HuH-7.5 (cell line): ENCODE data around the gene OR52B2.
"Not testable (repeated sequence)": the region's sequence is repeated elsewhere in the genome, so short reads cannot be mapped to it uniquely, and the experiment has no call there.

Source experiments
- DNase-seq: peaks from one replicate; pipeline ENCODE4 v3.0.0; 2011; ENCODE audit warnings: low spot score

OR52B2 gene

DNA sequence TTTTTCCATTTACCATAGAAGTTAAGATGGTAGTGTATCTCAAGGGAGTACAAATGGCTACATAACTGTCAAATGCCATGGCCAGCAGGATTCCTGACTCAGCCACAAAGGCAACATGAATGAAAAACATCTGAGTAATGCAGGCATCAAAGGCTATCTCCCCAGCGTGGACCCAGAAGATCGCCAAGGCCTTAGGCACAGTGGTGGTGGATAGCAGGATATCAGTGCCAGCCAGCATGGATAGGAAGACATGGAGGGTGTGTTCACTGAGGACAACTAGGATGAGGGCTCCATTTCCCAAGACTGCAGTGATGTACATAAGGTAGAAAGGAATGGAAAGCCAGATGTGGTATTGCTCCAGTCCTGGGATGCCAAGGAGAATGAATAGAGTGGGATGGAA lies 18.0 kb downstream of the OR52B2 start:
- DNase-seq: no peak

DNA sequence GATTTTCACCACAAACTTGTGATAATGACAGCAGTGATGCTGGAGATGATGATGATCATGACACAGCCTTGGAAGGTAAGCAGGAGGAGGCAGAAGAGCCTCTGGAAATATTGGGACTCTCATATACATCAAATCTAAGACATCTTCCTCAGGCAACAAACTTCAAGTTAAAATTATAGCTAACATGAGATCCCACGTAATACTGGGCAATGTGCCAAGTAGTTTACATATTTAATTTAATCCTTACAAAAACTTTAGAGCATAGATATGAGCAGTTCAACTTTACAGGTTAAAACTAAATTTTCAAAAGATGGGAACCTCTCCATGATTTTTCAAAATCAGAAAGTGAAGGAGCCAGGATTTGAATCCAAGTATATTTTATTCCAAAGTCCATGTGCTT lies 19.0 kb downstream of the OR52B2 start:
- no peak for DNase-seq

DNA sequence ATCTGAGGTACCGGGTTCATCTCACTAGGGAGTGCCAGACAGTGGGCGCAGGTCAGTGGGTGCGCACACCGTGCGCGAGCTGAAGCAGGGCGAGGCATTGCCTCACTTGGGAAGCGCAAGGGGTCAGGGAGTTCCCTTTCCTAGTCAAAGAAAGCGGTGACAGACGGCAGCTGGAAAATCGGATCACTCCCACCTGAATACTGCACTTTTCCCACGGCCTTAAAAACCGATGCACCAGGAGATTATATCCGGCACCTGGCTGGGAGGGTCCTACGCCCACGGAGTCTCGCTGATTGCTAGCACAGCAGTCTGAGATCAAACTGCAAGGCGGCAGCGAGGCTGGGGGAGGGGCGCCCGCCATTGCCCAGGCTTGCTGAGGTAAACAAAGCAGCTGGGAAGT lies 26.4 kb downstream of the OR52B2 start:
- not testable (repeated sequence) for DNase-seq

DNA sequence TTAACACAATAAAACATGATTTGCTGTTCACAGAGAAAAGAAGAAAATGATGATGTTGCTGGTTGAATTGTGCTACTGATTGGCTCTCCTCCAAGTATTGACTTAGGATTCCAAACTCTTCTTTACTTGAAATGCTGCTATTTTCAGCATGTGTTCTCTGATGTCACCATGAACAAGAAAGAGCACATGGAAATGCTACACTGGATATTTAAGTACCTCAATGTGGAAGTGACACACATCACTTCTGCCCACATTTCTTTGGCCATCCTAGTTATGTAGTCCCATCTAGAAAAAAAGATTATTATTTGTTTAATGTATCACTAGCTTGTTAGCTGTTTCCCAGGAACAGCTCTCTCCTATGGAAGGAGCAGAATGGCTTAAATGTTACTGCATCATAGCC lies 27.2 kb downstream of the OR52B2 start:
- DNase-seq: no peak

DNA sequence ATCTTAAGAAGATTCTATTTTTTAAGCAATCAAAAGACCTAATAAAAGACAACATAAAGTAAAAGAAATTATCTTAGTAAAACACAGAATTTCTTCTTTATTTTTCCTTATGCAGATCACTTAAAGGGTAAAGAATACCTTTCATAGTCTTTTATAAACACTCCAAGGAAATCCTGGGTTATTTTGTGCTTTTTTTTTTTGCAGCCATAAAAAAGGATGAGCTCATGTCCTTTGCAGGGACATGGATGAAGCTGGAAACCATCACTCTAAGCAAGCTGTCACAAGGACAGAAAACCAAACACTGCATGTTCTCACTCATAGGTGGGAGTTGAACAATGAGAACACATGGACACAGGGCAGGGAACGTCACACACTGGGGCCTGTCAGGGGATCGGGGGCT lies 34.2 kb downstream of the OR52B2 start:
- not testable (repeated sequence) for DNase-seq

DNA sequence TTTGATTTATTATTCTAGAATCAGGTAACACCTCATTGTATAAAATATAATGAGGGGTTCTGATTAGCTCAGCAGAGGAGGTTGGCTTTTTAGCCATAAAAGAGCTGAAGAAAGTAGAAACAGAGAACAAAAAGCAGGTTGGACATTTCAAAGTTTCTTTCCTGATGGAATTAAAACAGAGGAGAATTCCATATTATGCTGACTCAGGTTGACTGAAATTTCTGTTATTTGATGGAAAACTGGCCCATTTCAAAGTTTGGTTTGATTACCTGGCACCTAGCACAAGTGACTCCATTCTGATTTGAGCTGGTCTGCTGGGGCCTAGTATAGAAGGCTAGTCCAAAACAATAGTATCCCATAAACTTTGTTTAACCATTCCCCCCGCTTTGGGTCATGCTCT lies 37.7 kb downstream of the OR52B2 start:
- no peak for DNase-seq

DNA sequence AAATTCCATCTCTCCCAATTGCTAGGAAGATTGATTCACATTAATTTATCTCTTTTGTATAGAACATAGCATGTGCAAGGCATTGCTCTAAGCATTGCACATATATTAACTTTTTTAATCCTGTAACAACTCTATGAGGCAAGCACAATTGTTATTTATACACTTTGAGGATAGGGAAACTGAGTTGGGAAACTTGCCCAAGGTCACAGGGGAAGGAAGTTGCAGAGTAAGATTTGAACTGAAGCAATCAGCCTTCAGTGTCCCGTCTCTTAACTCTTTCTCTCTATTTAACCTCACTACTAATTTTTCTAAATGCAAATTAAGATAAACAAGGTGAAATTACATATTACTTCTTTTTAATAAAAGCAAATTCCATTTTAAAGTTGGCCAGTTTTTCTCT lies 40.5 kb downstream of the OR52B2 start:
- DNase-seq: no peak

DNA sequence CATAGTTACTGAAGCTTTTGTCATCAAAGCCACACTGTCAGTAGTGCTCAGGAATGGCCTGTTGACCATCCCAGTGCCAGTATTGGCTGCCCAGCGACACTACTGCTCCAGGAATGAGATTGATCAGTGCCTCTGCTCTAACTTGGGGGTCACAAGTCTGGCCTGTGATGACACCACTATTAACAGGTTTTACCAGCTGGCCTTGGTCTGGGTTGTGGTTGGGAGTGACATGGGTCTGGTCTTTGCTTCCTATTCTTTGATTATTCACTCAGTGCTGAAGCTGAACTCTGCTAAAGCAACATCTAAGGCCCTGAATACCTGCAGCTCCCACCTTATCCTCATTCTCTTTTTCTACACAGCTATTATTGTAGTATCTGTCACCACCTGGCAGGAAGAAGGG lies 41.1 kb downstream of the OR52B2 start:
- no peak for DNase-seq

DNA sequence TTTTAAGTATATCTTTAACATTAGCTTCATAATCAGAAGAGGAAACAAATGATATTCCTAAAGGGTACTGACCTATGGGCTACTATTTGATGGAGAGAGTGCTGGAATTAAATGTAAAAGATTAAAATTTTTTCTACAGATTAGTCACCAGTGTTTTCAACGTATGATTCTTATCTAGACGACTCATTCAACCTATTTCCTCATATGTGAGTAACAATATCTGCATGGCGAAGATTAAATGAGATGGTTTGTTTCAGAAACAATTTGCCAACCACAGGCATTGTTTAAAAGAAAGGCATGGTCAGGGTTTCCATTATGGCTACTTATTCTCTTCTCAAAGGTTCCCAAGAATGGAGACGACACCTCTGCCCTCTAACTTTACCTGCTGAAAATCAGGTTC lies 42.2 kb downstream of the OR52B2 start:
- DNase-seq: no peak

DNA sequence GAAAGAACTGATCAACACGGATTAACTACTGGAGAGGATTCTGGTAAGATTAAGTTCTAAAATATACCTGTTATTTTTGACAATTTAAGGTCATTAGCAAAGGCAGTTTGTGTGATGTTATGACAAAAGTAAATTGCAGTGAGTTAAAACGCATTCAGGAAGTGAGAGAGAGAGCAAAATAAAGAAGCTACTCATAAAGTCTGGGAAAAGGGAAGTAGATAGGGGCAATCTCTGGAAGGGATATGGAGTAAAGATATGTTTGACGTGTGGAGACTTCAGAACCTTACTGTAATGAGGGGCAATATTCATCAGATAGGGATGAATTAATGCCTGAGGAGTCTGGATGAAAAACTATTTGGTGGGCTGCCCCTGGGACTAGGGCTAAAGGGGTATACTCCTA lies 45.9 kb downstream of the OR52B2 start:
- DNase-seq: no peak
